ENCODE data around the gene MCAM. TPM values are rescaled to one million over a fixed set of nuclear protein-coding genes. Genes with fewer than 3 reads are reported as not detected.

Gene MCAM
- total and polyA plus RNA-seq, 8 donors, result 11.2 to 46.7 (median 21.1) TPM

DNA sequence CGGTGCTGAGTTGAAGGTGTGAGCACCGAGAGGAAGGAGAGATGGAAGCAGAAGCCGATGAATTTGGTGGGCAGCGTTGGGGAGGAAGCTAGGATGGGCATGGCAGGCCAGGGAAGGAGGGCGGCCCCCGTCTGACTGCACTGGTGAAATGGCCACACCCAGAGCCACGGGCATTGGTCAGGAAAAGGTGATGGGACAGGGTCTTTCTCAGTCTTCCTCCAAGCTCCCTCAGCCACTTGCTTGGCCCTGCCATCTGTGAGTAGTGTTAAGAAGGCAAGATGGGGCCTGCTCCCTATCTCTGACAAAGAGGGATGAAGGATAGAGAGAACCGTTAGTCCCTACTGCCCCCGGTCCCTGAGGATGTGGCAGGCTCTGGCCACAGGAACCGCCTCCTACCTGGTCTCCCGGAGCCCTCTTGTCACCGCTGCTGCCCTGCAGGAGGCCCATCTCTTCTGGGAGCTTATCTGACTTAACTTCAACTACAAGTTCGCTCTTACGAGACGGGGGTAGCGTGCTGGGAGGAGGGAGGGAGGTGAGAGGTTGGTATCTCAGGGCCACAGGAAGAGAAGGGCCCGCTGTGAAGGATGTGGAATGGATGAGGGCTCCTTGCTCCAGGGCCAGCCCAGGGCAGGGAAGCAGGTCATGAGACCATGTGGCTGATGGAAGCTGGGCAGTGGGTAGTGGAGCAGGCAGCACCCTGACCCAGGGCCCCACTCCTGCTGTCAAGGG lies 6.8 kb downstream of the MCAM start:
- H3K27ac ChIP-seq, result no peak overlapping the region

DNA sequence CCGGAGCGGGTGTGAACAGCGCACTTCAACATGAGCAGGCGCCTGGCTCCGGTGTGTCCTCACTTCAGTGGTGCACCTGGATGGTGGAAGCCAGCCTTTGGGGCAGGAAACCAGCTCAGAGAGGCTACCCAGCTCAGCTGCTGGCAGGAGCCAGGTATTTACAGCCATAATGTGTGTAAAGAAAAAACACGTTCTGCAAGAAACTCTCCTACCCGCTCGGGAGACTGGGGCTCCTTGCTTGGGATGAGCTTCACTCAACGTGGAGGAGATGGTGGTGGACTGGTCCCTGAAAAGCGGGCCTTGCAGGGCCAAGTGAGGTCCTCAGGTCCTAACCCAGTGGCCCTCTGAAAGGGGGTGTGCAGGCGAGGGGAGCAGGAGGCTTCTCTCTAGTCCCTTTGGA lies 7.5 kb downstream of the MCAM start:
- DNase-seq, result no peak
- no peaks in the 10 kb centered on the region for H3K4me1 ChIP-seq
- H3K36me3 ChIP-seq, result no peaks in the 10 kb centered on the region

More for the DNA sequence above, 6.8 kb downstream of the MCAM start:
- no peak overlapping the region for H3K4me3 ChIP-seq
- ATAC-seq (no peak), DNase-seq (no peak), FAIRE-seq (no peak)
- 78 to 81% methylated on average over 17 of the region's 17 CpGs for WGBS, 2 donors
- no peaks in the 10 kb centered on the region for H3K27me3 ChIP-seq
- no peaks in the 10 kb centered on the region for H3K36me3 ChIP-seq
- H3K9me3 ChIP-seq, result no peaks in the 10 kb centered on the region
- intact Hi-C loops (cut with DNase I), result no loop called here
- no peaks in the 10 kb centered on the region for H3K4me1 ChIP-seq
- TF ChIP-seq, protein P1, sequence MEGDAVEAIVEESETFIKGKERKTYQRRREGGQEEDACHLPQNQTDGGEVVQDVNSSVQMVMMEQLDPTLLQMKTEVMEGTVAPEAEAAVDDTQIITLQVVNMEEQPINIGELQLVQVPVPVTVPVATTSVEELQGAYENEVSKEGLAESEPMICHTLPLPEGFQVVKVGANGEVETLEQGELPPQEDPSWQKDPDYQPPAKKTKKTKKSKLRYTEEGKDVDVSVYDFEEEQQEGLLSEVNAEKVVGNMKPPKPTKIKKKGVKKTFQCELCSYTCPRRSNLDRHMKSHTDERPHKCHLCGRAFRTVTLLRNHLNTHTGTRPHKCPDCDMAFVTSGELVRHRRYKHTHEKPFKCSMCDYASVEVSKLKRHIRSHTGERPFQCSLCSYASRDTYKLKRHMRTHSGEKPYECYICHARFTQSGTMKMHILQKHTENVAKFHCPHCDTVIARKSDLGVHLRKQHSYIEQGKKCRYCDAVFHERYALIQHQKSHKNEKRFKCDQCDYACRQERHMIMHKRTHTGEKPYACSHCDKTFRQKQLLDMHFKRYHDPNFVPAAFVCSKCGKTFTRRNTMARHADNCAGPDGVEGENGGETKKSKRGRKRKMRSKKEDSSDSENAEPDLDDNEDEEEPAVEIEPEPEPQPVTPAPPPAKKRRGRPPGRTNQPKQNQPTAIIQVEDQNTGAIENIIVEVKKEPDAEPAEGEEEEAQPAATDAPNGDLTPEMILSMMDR (IDR thresholded peaks at IDR 0.05), result no peak

DNA sequence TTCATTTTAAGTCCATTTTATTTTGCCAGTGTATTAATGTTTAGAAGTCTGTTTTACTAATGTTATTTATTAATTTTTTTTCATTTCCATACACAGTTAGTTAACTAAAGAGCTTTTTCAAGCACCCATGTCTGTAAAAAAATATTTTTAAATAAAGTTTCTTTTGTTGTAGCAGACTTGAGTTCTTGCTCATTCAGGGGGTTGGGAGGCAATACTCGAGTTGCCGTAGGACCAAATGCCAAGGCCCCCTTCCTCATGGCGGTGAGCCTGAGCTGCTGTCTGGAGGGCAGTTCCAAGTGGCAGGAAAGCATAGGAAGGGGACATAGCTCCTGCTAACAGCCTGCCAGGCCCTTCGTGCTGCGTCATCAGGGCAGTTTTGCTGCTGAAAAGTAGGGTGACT lies 9.0 kb downstream of the MCAM start:
- intact Hi-C loops (cut with DNase I), result no loop called here
- no peak for ATAC-seq

More for the DNA sequence above, 7.5 kb downstream of the MCAM start:
- Histone ChIP-seq H3K27me3 (no peaks in the 10 kb centered on the region), H3K9me3 (no peaks in the 10 kb centered on the region), H3K27ac (no peak overlapping the region), H3K4me3 (no peak overlapping the region)
- 86 to 89% methylated on average over 11 of the region's 11 CpGs for WGBS, 2 donors
- TF ChIP-seq, protein P1 (IDR thresholded peaks at IDR 0.05), result no peak
- intact Hi-C loops (cut with DNase I), result no loop called here
- FAIRE-seq (no peak), ATAC-seq (no peak)

DNA sequence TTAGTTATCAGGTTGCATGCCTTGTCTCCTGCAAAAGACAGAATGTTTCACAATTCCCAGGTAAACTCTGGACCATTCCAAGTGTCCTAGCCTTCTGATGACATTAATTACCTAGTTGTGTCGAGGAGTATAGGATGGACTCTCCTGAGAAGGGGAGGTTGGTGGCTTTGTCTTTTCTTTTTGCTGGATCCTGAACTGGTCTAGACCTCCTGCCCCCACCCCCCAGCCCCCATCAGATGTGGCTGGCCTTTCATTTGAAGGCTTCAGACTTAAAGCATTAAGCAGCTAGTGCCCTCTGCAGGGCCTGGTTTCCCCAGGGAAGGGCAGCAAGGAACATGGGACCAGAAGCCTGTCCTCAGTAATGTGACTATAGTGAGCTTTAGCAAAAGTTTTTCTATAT lies 9.7 kb downstream of the MCAM start:
- Histone ChIP-seq H3K9me3 (no peaks in the 10 kb centered on the region), H3K27me3 (no peaks in the 10 kb centered on the region), H3K27ac (no peak overlapping the region), H3K4me3 (no peak overlapping the region), H3K36me3 (peaks cover 0 to 5% (median 0%) of the 10 kb centered on the region in 3 donors), H3K4me1 (no peaks in the 10 kb centered on the region)
- TF ChIP-seq, protein P1 (IDR thresholded peaks at IDR 0.05), result no peak
- no peak for DNase-seq
- WGBS, 2 donors, result 64 to 89% methylated on average over 1 of the region's 1 CpG
- no peak for FAIRE-seq
- no peak for ATAC-seq
- intact Hi-C loops (cut with DNase I), result no loop called here

More for the DNA sequence above, 9.0 kb downstream of the MCAM start:
- Histone ChIP-seq H3K9me3 (no peaks in the 10 kb centered on the region), H3K27ac (no peak overlapping the region), H3K27me3 (no peaks in the 10 kb centered on the region), H3K4me1 (no peaks in the 10 kb centered on the region), H3K36me3 (peaks cover 0 to 5% (median 0%) of the 10 kb centered on the region in 3 donors), H3K4me3 (no peak overlapping the region)
- TF ChIP-seq, protein P1 (IDR thresholded peaks at IDR 0.05), result no peak
- DNase-seq, result no peak
- FAIRE-seq, result no peak
- 84 to 85% methylated on average over 5 of the region's 5 CpGs for WGBS, 2 donors

DNA sequence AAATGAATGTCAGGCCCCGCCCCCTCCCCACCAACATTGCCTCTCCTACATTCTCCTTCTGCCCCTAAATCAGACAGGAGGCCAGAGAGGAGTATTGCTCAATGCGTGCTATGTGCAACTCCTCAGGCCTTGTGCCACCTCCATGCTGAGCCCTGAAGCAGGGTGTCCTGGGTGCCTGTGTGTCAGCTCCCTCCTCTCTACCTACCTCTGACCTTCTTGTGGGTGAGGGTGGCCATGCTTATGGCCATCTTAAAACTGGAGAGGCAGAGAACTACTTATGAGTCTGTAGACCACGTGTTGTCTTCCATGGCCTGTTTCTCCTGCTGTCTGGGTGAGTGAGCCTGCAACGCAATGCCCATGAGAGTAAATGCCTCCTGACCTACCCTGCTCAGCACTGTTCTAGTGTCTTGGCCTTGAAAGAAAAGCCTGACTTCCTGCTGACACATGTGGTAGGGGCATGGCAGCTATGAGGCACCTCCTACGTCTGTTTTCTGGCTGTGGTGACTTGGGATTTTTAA lies 10.5 kb downstream of the MCAM start:
- H3K4me3 ChIP-seq, result no peak overlapping the region
- 77 to 81% methylated on average over 5 of the region's 5 CpGs for WGBS, 2 donors
- H3K27ac ChIP-seq, result no peak overlapping the region
- DNase-seq (no peak), ATAC-seq (peak in 2 of 4 donors; percentile 31 to 54), FAIRE-seq (no peak)
- no peaks in the 10 kb centered on the region for H3K9me3 ChIP-seq
- peaks cover 0 to 5% (median 0%) of the 10 kb centered on the region in 3 donors for H3K36me3 ChIP-seq
- H3K27me3 ChIP-seq, result no peaks in the 10 kb centered on the region
- TF ChIP-seq, protein P1 (IDR thresholded peaks at IDR 0.05), result no peak
- H3K4me1 ChIP-seq, result no peaks in the 10 kb centered on the region
- intact Hi-C loops (cut with DNase I), result no loop called here

Data from pancreas (tissue), 10 donors.